GM18511 (cell line): ENCODE results near the gene NHERF2.
"Not testable (repeated sequence)": the region's sequence is repeated elsewhere in the genome, so short reads cannot be mapped to it uniquely, and the experiment has no call there.

Source experiments
- ATAC-seq: cut with Tn5 transposase; IDR thresholded peaks from one replicate; pipeline ENCODE4 v1.9.1; 2021; ENCODE audit warnings: mild to moderate bottlenecking, moderate library complexity; ENCODE audit not compliant: unreplicated experiment

The NHERF2 gene

GRCh38 chr16:2025251-2025650 lies 1.5 kb upstream of the NHERF2 start:
- no peak for ATAC-seq

GRCh38 chr16:2025878-2026460 lies 733 bp upstream of the NHERF2 start:
- no peak for ATAC-seq

- no peak for ATAC-seq
Measured at GRCh38 chr16:2027024-2028010, 615 bp downstream of the NHERF2 start.

GRCh38 chr16:2028146-2028545 lies 1.4 kb downstream of the NHERF2 start:
- no peak for ATAC-seq

- no peak for ATAC-seq
Measured at GRCh38 chr16:2028620-2029220, 2.0 kb downstream of the NHERF2 start.

GRCh38 chr16:2029350-2029749 lies 2.6 kb downstream of the NHERF2 start:
- no peak for ATAC-seq

- no peak for ATAC-seq
Measured at GRCh38 chr16:2030036-2030435, 3.3 kb downstream of the NHERF2 start.

- ATAC-seq: no peak
Measured at GRCh38 chr16:2031081-2031577, 4.4 kb downstream of the NHERF2 start.

- ATAC-seq: no peak
Measured at GRCh38 chr16:2032285-2033056, 5.8 kb downstream of the NHERF2 start.

GRCh38 chr16:2033057-2033908 lies 6.6 kb downstream of the NHERF2 start:
- no peak for ATAC-seq

- not testable (repeated sequence) for ATAC-seq
Measured at GRCh38 chr16:2033909-2034695, 7.4 kb downstream of the NHERF2 start.

GRCh38 chr16:2034696-2035430 lies 8.2 kb downstream of the NHERF2 start:
- no peak for ATAC-seq

- no peak for ATAC-seq
Measured at GRCh38 chr16:2035431-2036199, 8.9 kb downstream of the NHERF2 start.

GRCh38 chr16:2036200-2036966 lies 9.7 kb downstream of the NHERF2 start:
- no peak for ATAC-seq

GRCh38 chr16:2037115-2037514 lies 10.4 kb downstream of the NHERF2 start:
- ATAC-seq: no peak

GRCh38 chr16:2037647-2038381 lies 11.1 kb downstream of the NHERF2 start:
- ATAC-seq: no peak
